MM.1S (cell line): ENCODE results near the gene PRUNE2.

Source experiments
- DNase-seq: peaks from one replicate; pipeline ENCODE4 v3.0.0-alpha.2; 2015
- H2AFZ ChIP-seq: fragments of 300-600 bp; sonication (generic); 2 replicates; pipeline ENCODE4 v1.6.0; 2016; ENCODE audit warnings: antibody characterized with exemption, low read length
- H3F3A ChIP-seq: fragments of 300-600 bp; sonication (generic); 2 replicates; pipeline ENCODE4 v1.6.1; 2016; ENCODE audit warnings: mild to moderate bottlenecking, antibody characterized with exemption, low read length, moderate library complexity, mixed read lengths; ENCODE audit not compliant: insufficient read depth
- H3K27ac ChIP-seq: fragments of 300-600 bp; sonication (generic); 2 replicates; pipeline ENCODE4 v1.5.1; 2016; ENCODE audit warnings: mild to moderate bottlenecking, low read length
- H3K27me3 ChIP-seq: fragments of 300-600 bp; sonication (generic); replicated peaks from 2 replicates; pipeline ENCODE4 v1.6.0; 2016; ENCODE audit warnings: low read length; ENCODE audit not compliant: insufficient read depth
- H3K36me3 ChIP-seq: fragments of 300-600 bp; sonication (generic); replicated peaks from 2 replicates; pipeline ENCODE4 v1.6.1; 2016; ENCODE audit warnings: mild to moderate bottlenecking, low read length, mixed read lengths; ENCODE audit not compliant: insufficient read depth
- H3K4me1 ChIP-seq: fragments of 300-600 bp; sonication (generic); 2 replicates; pipeline ENCODE4 v1.6.1; 2016; ENCODE audit warnings: low read length, mixed read lengths
- H3K4me2 ChIP-seq: fragments of 300-600 bp; sonication (generic); 2 replicates; pipeline ENCODE4 v1.6.0; 2016; ENCODE audit warnings: low read depth, low read length
- H3K4me3 ChIP-seq: fragments of 300-600 bp; sonication (generic); 2 replicates; pipeline ENCODE4 v1.5.1; 2016; ENCODE audit warnings: low read length, mixed read lengths
- H3K79me2 ChIP-seq: fragments of 300-600 bp; sonication (generic); 2 replicates; pipeline ENCODE4 v1.6.1; 2016; ENCODE audit warnings: mixed run types, low read length, mixed read lengths
- H3K9ac ChIP-seq: fragments of 300-600 bp; sonication (generic); 2 replicates; pipeline ENCODE4 v1.6.1; 2016; ENCODE audit warnings: low read length, mixed read lengths
- H3K9me2 ChIP-seq: fragments of 300-600 bp; sonication (generic); replicated peaks from 2 replicates; pipeline ENCODE4 v1.6.1; 2016; ENCODE audit warnings: mild to moderate bottlenecking, low read length, mixed read lengths; ENCODE audit not compliant: insufficient read depth
- H3K9me3 ChIP-seq: fragments of 300-600 bp; sonication (generic); replicated peaks from 2 replicates; pipeline ENCODE4 v1.6.1; 2016; ENCODE audit warnings: mild to moderate bottlenecking, low read length, mixed read lengths; ENCODE audit not compliant: insufficient read depth
- H4K20me1 ChIP-seq: fragments of 300-600 bp; sonication (generic); 2 replicates; pipeline ENCODE4 v1.6.1; 2016; ENCODE audit warnings: mild to moderate bottlenecking, low read length, moderate library complexity, mixed read lengths; ENCODE audit not compliant: insufficient read depth
- EZH2 ChIP-seq: fragments of 300-600 bp; sonication (generic); optimal IDR thresholded peaks from 2 replicates; pipeline ENCODE3; 2017; ENCODE audit warnings: low read depth, mild to moderate bottlenecking, antibody characterized with exemption, low read length, mixed read lengths
- EZH2phosphoT487 ChIP-seq: fragments of 300-600 bp; sonication (generic); IDR thresholded peaks from 2 replicates; pipeline ENCODE4 v1.6.1; 2018; ENCODE audit warnings: antibody characterized with exemption, low read length
- TF ChIP-seq, protein P1 (sequence below): fragments of 300-600 bp; sonication (generic); IDR thresholded peaks from 2 replicates; pipeline ENCODE4 v1.5.1; 2016; ENCODE audit warnings: antibody characterized with exemption, low read length, mixed read lengths

PRUNE2 gene

DNA sequence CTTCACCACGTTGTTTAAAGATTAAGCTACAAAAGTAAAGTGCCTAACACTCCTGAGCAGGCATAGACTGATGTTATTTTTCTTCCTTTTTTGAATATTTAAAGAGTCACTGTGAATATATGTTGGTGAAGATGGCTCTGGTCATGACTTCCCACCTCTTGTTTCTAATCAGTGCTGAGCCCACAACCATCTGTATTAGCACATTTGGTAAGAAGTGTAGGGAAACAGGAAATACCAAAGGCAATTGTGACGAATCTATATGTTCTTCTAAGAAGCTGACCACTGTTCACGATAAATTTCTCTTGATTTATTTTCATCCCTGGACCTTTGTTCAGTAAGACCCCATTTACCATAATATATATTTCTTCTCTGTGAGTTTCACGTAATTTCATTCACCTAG, 249.9 kb downstream of the PRUNE2 start:
- Histone ChIP-seq H3F3A (peaks cover 15% of the 10 kb centered on the region), H3K27me3 (no peaks in the 10 kb centered on the region), H3K4me3 (no peak overlapping the region), H3K4me1 (peaks cover 11% of the 10 kb centered on the region), H3K9me2 (no peaks in the 10 kb centered on the region), H3K4me2 (no peak overlapping the region), H4K20me1 (no peaks in the 10 kb centered on the region), H3K9ac (no peak overlapping the region), H3K36me3 (no peaks in the 10 kb centered on the region), H2AFZ (no peak overlapping the region), H3K27ac (no peak overlapping the region), H3K79me2 (no peaks in the 10 kb centered on the region), H3K9me3 (no peaks in the 10 kb centered on the region)
- TF ChIP-seq EZH2phosphoT487 (no peak), EZH2 (no peak)
- TF ChIP-seq, protein P1, sequence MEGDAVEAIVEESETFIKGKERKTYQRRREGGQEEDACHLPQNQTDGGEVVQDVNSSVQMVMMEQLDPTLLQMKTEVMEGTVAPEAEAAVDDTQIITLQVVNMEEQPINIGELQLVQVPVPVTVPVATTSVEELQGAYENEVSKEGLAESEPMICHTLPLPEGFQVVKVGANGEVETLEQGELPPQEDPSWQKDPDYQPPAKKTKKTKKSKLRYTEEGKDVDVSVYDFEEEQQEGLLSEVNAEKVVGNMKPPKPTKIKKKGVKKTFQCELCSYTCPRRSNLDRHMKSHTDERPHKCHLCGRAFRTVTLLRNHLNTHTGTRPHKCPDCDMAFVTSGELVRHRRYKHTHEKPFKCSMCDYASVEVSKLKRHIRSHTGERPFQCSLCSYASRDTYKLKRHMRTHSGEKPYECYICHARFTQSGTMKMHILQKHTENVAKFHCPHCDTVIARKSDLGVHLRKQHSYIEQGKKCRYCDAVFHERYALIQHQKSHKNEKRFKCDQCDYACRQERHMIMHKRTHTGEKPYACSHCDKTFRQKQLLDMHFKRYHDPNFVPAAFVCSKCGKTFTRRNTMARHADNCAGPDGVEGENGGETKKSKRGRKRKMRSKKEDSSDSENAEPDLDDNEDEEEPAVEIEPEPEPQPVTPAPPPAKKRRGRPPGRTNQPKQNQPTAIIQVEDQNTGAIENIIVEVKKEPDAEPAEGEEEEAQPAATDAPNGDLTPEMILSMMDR: no peak
- no peak for DNase-seq

DNA sequence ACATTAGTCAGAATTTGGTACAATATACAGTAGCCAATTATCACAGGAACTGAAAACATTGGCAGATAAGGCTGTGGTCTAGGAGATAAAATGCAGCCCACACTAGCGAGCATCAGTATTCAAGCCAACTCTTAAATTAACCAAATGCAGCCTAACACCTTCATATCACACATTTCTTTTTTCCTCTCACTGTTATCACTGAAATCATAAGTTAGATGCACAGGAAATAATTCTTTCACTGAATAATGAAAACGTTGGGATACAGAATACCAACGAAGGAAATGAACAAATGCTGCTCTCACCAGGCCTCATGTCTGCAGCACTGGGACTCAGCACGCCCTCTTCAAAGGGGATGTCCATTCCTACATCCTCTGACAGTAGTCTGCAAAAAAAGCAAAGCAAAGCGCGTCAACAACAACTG, 250.8 kb downstream of the PRUNE2 start:
- no peak overlapping the region for H3K4me3 ChIP-seq
- H3K4me1 ChIP-seq: peaks cover 15% of the 10 kb centered on the region
- no peak overlapping the region for H3K9ac ChIP-seq
- H4K20me1 ChIP-seq: no peaks in the 10 kb centered on the region
- H3F3A ChIP-seq: peaks cover 22% of the 10 kb centered on the region
- no peaks in the 10 kb centered on the region for H3K36me3 ChIP-seq
- no peak overlapping the region for H3K27ac ChIP-seq
- H3K9me2 ChIP-seq: no peaks in the 10 kb centered on the region
- H3K4me2 ChIP-seq: no peak overlapping the region
- no peaks in the 10 kb centered on the region for H3K9me3 ChIP-seq
- H3K27me3 ChIP-seq: no peaks in the 10 kb centered on the region
- no peaks in the 10 kb centered on the region for H3K79me2 ChIP-seq
- TF ChIP-seq, protein P1: no peak
- no peak overlapping the region for H2AFZ ChIP-seq
- no peak for DNase-seq

- H4K20me1 ChIP-seq: no peaks in the 10 kb centered on the region
- no peak overlapping the region for H3K4me3 ChIP-seq
- no peak overlapping the region for H3K4me2 ChIP-seq
- DNase-seq: no peak
- H3K9me2 ChIP-seq: no peaks in the 10 kb centered on the region
- H3K4me1 ChIP-seq: peaks cover 15% of the 10 kb centered on the region
- no peak overlapping the region for H2AFZ ChIP-seq
- TF ChIP-seq EZH2 (no peak), EZH2phosphoT487 (no peak)
- TF ChIP-seq, protein P1: no peak
- H3K9ac ChIP-seq: no peak overlapping the region
- H3F3A ChIP-seq: peaks cover 22% of the 10 kb centered on the region
- no peaks in the 10 kb centered on the region for H3K27me3 ChIP-seq
- H3K36me3 ChIP-seq: no peaks in the 10 kb centered on the region
- no peaks in the 10 kb centered on the region for H3K9me3 ChIP-seq
- no peaks in the 10 kb centered on the region for H3K79me2 ChIP-seq
- no peak overlapping the region for H3K27ac ChIP-seq
These were observed 251.3 kb downstream of the PRUNE2 start for GRCh38 chr9:76654575-76654974.

GRCh38 chr9:76654051-76654461, 251.9 kb downstream of the PRUNE2 start:
- Histone ChIP-seq H2AFZ (no peak overlapping the region), H3F3A (peaks cover 22% of the 10 kb centered on the region), H3K9ac (no peak overlapping the region), H3K4me1 (peaks cover 15% of the 10 kb centered on the region), H3K79me2 (no peaks in the 10 kb centered on the region), H3K4me3 (no peak overlapping the region), H3K9me3 (no peaks in the 10 kb centered on the region), H3K27me3 (no peaks in the 10 kb centered on the region), H3K9me2 (no peaks in the 10 kb centered on the region), H4K20me1 (no peaks in the 10 kb centered on the region), H3K27ac (no peak overlapping the region), H3K4me2 (no peak overlapping the region), H3K36me3 (no peaks in the 10 kb centered on the region)
- DNase-seq: no peak
- TF ChIP-seq EZH2 (no peak), EZH2phosphoT487 (no peak)
- TF ChIP-seq, protein P1: no peak
